SK-N-DZ (cell line): ENCODE measurements around the gene C14orf180. TPM values are rescaled to one million over a fixed set of nuclear protein-coding genes. Genes with fewer than 3 reads are reported as not detected.

Experiments
- DNase-seq: peaks from one replicate; pipeline ENCODE4 v3.0.0-alpha.2; 2015; ENCODE audit warnings: low spot score
- polyA plus RNA-seq, 2 experiments: library from polyadenylated mRNA; depleted of rRNA; stranded (reverse); fragments of >200 nt; gene quantifications; 2 replicates each; pipeline ENCODE4 v1.2.3, GENCODE V29; 2014

The C14orf180 gene
- not detected in 2 replicates for polyA plus RNA-seq (2014; cell fraction: cytosol; rRNA removed)
- not detected in 2 replicates for polyA plus RNA-seq (2014; cell fraction: nucleus; rRNA removed)

DNA sequence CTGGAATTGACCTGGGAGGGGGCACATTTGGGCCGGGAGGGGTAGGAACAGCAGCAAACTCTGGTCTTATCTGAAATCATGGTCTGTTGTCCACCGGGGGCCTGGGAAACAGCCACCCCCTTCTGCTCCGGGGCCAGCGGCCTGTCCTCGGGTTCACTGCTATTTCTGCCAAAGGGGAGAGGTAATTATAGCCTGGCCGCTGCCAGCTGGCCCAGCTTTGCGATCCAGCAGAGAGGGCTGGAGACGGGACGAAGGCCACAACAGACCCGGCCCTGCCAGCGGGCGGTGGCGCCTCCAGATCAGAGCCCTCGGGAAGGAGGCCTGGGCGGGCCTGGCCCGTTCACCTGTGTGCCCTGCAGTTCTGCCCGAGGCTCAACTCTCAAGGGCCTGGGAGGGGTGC, at the start of gene C14orf180:
C14orf180 (plus strand) TSS at position 258 of the 400 bp plus-strand sequence. CDS start 6,667 bp downstream, outside the sequence.
- DNase-seq = no peak

- DNase-seq = no peak
Measured at GRCh38 chr14:104530646-104531045, 48.9 kb upstream of the C14orf180 start.

DNA sequence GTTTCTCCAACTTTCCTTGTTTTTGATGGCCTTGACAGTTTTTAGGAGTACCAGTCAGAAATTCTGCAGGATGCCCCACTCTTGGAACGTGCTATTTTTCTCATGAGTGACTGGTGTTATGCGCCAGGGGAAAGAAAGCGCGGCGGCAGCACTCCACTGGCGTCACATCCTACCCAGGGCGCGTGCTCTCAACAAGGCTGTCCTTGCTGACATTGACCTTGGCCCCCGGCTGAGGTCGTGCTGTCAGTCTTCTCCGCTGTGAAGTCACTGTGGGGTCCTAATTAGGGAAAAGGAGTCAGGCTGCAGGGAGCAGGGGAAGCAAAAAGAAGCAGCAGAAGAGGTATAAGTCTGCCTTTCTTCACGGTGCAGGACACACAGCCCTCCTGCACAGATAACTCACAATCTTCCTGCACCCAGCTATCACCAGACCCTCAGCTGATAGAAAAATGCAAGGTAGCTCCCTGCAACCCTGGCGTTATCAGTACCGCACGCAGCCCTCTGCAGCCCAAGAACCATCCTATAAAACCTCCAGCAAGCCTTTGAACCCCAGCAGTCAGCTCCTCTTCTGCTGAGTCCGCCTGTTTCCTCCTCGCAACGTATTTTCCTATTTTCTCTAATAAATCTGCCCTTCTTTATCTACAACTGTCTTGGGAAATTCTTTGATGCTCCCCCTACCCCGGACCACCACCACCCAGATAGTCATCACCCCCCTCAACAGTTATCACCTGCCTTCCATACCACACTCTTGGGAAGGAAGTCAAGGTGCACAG, 48.0 kb upstream of the C14orf180 start:
- DNase-seq = no peak

DNA sequence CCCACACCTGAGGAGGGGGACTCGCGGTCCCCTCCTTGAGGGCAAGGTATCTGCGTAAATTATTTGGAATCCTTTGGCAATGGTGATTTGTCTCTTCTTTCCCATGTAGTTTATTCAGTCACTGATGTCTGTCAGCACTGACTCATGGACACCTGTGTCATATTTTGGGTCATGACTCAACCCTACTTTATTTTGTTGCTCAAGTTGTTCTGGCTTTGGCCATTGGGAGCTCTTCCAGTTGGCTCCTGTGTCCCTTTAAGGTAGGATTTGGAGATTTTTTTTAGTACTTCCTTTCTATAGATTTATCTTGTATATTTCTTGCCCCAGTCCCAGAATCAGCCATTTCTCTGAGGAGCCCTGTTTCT, 47.4 kb upstream of the C14orf180 start:
- no peak for DNase-seq

- DNase-seq = no peak
Measured at GRCh38 chr14:104534036-104534435, 45.5 kb upstream of the C14orf180 start.

DNA sequence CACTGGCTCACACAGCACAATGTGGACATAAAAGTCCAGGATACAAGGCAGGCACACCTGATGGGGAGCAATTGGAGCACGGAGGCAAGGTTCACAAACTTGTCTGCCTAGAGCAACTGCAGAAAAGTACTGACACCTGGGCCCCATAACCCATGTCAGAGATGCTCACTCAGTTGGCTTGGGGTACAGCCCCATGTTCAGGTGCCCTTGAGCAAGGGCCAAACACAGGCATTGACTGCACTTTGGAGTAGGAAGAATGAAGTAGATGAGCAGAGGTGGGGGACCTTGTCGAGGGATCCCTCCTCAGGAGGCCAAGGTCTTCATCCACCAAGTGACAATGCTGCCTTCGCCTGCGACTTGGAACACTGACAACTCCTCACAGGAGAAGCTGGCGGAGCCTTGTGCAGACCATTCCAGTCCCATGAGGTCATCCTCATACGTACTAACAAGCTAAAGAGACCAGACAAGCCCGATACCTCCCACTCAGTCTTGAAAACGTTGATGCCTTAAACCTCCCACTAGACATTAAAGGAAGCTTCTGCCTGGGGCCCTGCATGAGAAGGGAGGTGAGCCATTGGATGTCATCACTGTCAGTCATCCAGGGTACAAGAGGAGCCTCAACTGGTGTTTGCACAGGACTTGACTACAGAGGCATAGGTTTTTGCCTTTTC, 42.5 kb upstream of the C14orf180 start:
- DNase-seq = no peak

DNA sequence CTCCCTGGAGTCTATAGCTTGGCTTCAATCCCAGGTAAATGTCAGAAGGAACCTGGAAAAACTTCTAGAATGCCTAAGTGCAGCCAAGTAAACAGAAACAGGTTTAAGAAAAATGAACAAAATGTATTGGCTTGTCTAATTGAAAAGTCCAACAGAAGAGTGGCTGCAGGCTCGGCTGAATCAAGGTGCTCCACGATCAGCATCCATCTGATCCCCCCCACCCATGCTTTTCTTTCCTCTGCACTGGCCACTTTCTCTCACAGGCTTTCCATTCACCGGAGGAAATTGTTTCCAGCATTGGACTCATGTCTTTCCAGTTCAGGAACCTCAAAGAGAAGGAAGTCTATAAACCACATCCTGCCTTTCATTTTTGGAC, 42.0 kb upstream of the C14orf180 start:
- no peak for DNase-seq

DNA sequence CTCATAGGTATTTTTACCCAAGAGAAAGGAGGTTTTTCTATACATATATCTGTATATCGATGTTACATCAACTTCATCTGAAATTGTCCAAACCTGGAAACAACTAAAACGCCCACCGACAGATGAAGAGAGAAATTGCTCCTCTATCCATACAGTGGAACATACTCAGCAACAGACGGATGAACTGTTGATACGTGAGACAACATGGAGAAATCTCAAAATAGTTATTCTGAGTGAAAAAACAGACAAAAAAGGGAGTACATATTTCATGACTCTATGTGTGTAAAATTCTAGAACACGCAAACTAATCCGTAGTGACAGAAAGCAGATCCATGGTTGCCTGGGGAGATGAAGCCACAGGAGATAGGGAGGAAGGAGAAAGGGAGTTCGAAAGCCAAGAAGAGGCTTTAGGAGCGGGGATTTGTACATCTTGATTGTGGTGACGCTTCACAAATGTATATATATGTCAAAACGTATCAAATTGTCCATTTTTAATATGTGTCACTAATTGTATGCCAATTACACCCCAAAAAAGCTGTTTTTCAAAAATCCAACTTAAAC, 37.6 kb upstream of the C14orf180 start:
- DNase-seq = no peak

- DNase-seq = no peak
Measured at GRCh38 chr14:104542871-104543830, 36.4 kb upstream of the C14orf180 start.

- no peak for DNase-seq
Measured at GRCh38 chr14:104544362-104544961, 35.1 kb upstream of the C14orf180 start.

GRCh38 chr14:104545151-104545941, 34.2 kb upstream of the C14orf180 start:
- DNase-seq = no peak

DNA sequence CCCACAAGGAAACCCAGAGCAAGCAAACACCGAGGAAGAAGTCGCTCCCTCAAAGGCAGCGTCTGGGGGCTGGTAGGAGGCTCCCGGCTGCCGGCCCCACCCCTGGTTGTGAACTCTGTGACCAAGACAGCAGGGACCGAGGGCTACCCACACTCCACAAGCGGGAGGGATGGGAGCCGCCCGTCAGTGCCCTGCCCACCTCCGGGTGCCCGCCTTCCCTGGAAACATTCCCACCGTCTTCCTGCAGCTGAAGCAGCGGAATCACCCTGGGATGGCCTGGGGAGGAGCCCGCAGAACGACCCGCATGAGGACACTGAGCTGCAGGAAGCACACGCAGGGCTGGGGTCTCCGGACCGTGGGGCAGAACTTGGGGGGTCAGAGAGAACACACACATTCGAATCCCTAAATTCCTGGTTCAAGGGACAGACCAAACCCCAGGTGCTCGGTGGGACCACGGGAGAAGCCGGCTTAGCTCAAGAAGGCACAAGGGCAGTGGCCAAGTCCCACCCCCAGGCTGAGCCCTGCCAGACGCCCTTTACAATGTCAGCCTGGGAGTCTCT, 33.5 kb upstream of the C14orf180 start:
- DNase-seq = no peak

GRCh38 chr14:104546591-104547309, 32.8 kb upstream of the C14orf180 start:
- no peak for DNase-seq

- DNase-seq = no peak
Measured at GRCh38 chr14:104547310-104547997, 32.1 kb upstream of the C14orf180 start.

- no peak for DNase-seq
Measured at GRCh38 chr14:104547998-104548700, 31.4 kb upstream of the C14orf180 start.

GRCh38 chr14:104548802-104549535, 30.6 kb upstream of the C14orf180 start:
- no peak for DNase-seq
